Psoas muscle (tissue), 8 donors: ENCODE data around the gene ANGEL1. TPM values are rescaled to one million over a fixed set of nuclear protein-coding genes. Genes with fewer than 3 reads are reported as not detected.

Experiments
- ATAC-seq, 4 donors: fragments of 200-7000 bp; cut with Tn5 transposase; one replicate each; pipeline ENCODE4 v1.9.1; 2020; ENCODE audit warnings: moderate library complexity in 3 of 4, mild to moderate bottlenecking in 2 of 4
- DNase-seq, 2 donors: peaks; one replicate each; pipeline ENCODE4 v3.0.0-alpha.2; 2020
- H3K27ac ChIP-seq: fragments of 200-600 bp; one replicate; pipeline ENCODE4 v1.8.0; 2022
- H3K27me3 ChIP-seq, 3 donors: fragments of 200-600 bp in 1 of 3; one replicate each; pipeline versions ENCODE4 v1.6.1 to v1.8.0; 2013 to 2022; ENCODE audit warnings: low read length in 2 of 3, mild to moderate bottlenecking in 2 of 3, moderate library complexity in 1 of 3; ENCODE audit not compliant: insufficient read depth in 3 of 3
- H3K36me3 ChIP-seq, 2 donors: fragments of 200-600 bp in 1 of 2; one replicate each; pipeline versions ENCODE4 v1.6.1 to v1.8.0; 2013 to 2022; ENCODE audit warnings: low read depth in 1 of 2, mild to moderate bottlenecking in 1 of 2, moderate library complexity in 1 of 2; ENCODE audit not compliant: insufficient read depth in 1 of 2
- H3K4me1 ChIP-seq: fragments of 200-600 bp; one replicate; pipeline ENCODE4 v1.8.0; 2022
- H3K4me3 ChIP-seq: fragments of 200-600 bp; one replicate; pipeline ENCODE4 v1.8.0; 2022; ENCODE audit warnings: mild to moderate bottlenecking
- H3K9me3 ChIP-seq: fragments of 200-600 bp; one replicate; pipeline ENCODE4 v1.8.0; 2022
- CTCF ChIP-seq: fragments of 200-600 bp; IDR thresholded peaks from one replicate; pipeline ENCODE4 v1.8.0; 2022; ENCODE audit warnings: antibody characterized with exemption
- WGBS, 3 donors: extraction: QIAGEN DNeasy Blood & Tissue Kit; methylation state at CpG; one replicate each; pipeline versions ENCODE4 v1.1.6 to v1.1.7; 2013; 5-methylcytosine and 5-hydroxymethylcytosine counted together
- intact Hi-C, 2 donors: fragments of 100-400 bp; cut with DNase I; formaldehyde crosslinking; loops; one replicate each; pipeline versions ENCODE4 v1.11.0 to v1.14.2; 2022
- polyA plus RNA-seq, 3 donors: library from polyadenylated mRNA; stranded (reverse); fragments of 200-250 nt; gene quantifications; one replicate each; pipeline ENCODE4 v1.2.3, GENCODE V29; 2013
- total RNA-seq, 4 donors: library from RNA; stranded (reverse); fragmentation: NEBNext Ultra II Directional in 2 of 4; extraction: Animal tissue kit (Norgen Biotek cat#: 25700) in 2 of 4; gene quantifications; one replicate each; pipeline versions ENCODE4 v1.2.1 to v1.2.4, GENCODE V29; 2021 to 2023
- donor health status: healthy with polysubstance abuse.
- donor health status: DM: no; HTN: no; CAD: no; lungs with moderate emphysema.
- donor health status: Bipolar disorder and iron deficiency.
- donor health status: healthy.
- donor health status: DM: yes; HTN: yes; CAD: no.
- donor health status: DM: no; HTN: no; CAD: no.
- donor health status: DM: no; HTN: no; CAD: no.
- donor health status: DM: yes; HTN: yes; CAD: no.

The ANGEL1 gene
- total and polyA plus RNA-seq, 7 donors, result 4.5 to 14.1 (median 10.6) TPM

GRCh38 chr14:76759589-76759988 lies 53.1 kb downstream of the ANGEL1 start:
- H3K4me3 ChIP-seq, result no peak overlapping the region
- H3K9me3 ChIP-seq, result no peaks in the 10 kb centered on the region
- peaks cover 5% of the 10 kb centered on the region for H3K4me1 ChIP-seq
- DNase-seq, result no peak
- ATAC-seq, result no peak
- H3K27me3 ChIP-seq, result peaks cover 0 to 13% (median 3%) of the 10 kb centered on the region in 3 donors
- no peak overlapping the region for H3K27ac ChIP-seq
- WGBS, 3 donors, result 57 to 76% (median 63%) methylated on average over 4 of the region's 4 CpGs
- TF ChIP-seq CTCF, result no peak
- no peaks in the 10 kb centered on the region for H3K36me3 ChIP-seq
- intact Hi-C loops, result no loop called here

GRCh38 chr14:76756371-76756750 lies 56.3 kb downstream of the ANGEL1 start:
- 53 to 67% (median 54%) methylated on average over 6 of the region's 6 CpGs for WGBS, 3 donors

GRCh38 chr14:76755610-76756370 lies 56.9 kb downstream of the ANGEL1 start:
- DNase-seq (no peak), ATAC-seq (peak in 3 of 4 donors; percentile 61 to 78 (median 67))
- TF ChIP-seq CTCF, result no peak
- Histone ChIP-seq H3K27ac (no peak overlapping the region), H3K27me3 (no peaks in the 10 kb centered on the region), H3K36me3 (no peaks in the 10 kb centered on the region), H3K4me1 (peaks cover 5% of the 10 kb centered on the region), H3K9me3 (no peaks in the 10 kb centered on the region), H3K4me3 (no peak overlapping the region)
- intact Hi-C loops, result no loop called here
- 34 to 56% (median 41%) methylated on average over 9 of the region's 9 CpGs for WGBS, 3 donors

More at GRCh38 chr14:76756371-76756750, 56.3 kb downstream of the ANGEL1 start:
- H3K4me1 ChIP-seq, result peaks cover 5% of the 10 kb centered on the region
- no peaks in the 10 kb centered on the region for H3K36me3 ChIP-seq
- no peak for ATAC-seq
- no peak overlapping the region for H3K27ac ChIP-seq
- no peak overlapping the region for H3K4me3 ChIP-seq
- no peak for TF ChIP-seq CTCF
- no peak for DNase-seq
- no peaks in the 10 kb centered on the region for H3K27me3 ChIP-seq
- no peaks in the 10 kb centered on the region for H3K9me3 ChIP-seq
- intact Hi-C loops, result no loop called here

- DNase-seq, result no peak
- Histone ChIP-seq H3K27ac (no peak overlapping the region), H3K9me3 (no peaks in the 10 kb centered on the region), H3K4me3 (no peak overlapping the region), H3K4me1 (peaks cover 5% of the 10 kb centered on the region), H3K27me3 (no peaks in the 10 kb centered on the region), H3K36me3 (no peaks in the 10 kb centered on the region)
- no peak for TF ChIP-seq CTCF
- 89 to 95% (median 92%) methylated on average over 7 of the region's 7 CpGs for WGBS, 3 donors
- intact Hi-C loops, result no loop called here
- no peak for ATAC-seq
Observed at GRCh38 chr14:76754586-76754985, 58.1 kb downstream of the ANGEL1 start.
